SU-DHL-6 (cell line): ENCODE results near the gene KRTCAP2.
"Not testable (repeated sequence)": the region's sequence is repeated elsewhere in the genome, so short reads cannot be mapped to it uniquely, and the experiment has no call there.

Experiments
- EZH2phosphoT487 ChIP-seq: fragments of 200-600 bp; sonication (generic), shearing (Covaris generic); conservative IDR thresholded peaks from 2 replicates; pipeline ENCODE4 v1.6.1; 2018; ENCODE audit warnings: mild to moderate bottlenecking, antibody characterized with exemption, low read length, moderate library complexity, mixed read lengths
- TF ChIP-seq, protein P1 (sequence below): fragments of 200-600 bp; sonication (generic); IDR thresholded peaks from one replicate; pipeline ENCODE4 v1.5.1; 2017; ENCODE audit warnings: antibody characterized with exemption, mild to moderate bottlenecking, low read length, moderate library complexity; ENCODE audit not compliant: insufficient read depth, poor library complexity, severe bottlenecking

- TF ChIP-seq, protein P1, sequence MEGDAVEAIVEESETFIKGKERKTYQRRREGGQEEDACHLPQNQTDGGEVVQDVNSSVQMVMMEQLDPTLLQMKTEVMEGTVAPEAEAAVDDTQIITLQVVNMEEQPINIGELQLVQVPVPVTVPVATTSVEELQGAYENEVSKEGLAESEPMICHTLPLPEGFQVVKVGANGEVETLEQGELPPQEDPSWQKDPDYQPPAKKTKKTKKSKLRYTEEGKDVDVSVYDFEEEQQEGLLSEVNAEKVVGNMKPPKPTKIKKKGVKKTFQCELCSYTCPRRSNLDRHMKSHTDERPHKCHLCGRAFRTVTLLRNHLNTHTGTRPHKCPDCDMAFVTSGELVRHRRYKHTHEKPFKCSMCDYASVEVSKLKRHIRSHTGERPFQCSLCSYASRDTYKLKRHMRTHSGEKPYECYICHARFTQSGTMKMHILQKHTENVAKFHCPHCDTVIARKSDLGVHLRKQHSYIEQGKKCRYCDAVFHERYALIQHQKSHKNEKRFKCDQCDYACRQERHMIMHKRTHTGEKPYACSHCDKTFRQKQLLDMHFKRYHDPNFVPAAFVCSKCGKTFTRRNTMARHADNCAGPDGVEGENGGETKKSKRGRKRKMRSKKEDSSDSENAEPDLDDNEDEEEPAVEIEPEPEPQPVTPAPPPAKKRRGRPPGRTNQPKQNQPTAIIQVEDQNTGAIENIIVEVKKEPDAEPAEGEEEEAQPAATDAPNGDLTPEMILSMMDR: not testable (repeated sequence)
- not testable (repeated sequence) for TF ChIP-seq EZH2phosphoT487
Observed at GRCh38 chr1:155189926-155190325, 16.8 kb upstream of the KRTCAP2 start.
